ENCODE measurements around the gene SLC39A13. TPM values are rescaled to one million over a fixed set of nuclear protein-coding genes. Genes with fewer than 3 reads are reported as not detected.

SLC39A13 gene
- total RNA-seq, 2 experiments from 2014 or later: 36.6 to 39.2 TPM

DNA sequence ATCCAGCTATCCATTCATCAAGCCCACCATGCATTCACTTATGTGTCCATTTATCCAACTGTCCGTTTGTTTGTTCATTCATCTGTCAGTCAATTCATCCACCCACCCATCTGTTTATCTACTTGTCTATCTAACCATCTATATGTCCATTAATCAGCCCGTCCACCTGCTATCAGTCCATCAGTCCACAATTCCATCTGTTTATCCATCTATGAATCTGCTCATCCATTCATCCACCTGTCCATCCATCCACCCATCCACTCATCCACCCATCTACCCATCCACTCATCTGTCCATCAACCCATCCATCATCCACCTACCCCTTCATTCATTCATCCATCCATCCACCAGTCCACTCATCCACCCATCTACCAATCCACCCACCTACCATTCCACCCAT, 29.1 kb upstream of the SLC39A13 start:
- no peak overlapping the region for H3K4me3 Mint-ChIP-seq
- H3K4me1 Mint-ChIP-seq (ENCODE audit: low read depth): no peaks in the 10 kb centered on the region
- peaks cover 4% of the 10 kb centered on the region for H3K4me1 ChIP-seq (ENCODE audit: insufficient read depth, low read length)
- no peaks in the 10 kb centered on the region for H3K36me3 Mint-ChIP-seq (ENCODE audit: low read depth)
- H3K36me3 ChIP-seq (ENCODE audit: insufficient read depth, low read length): no peaks in the 10 kb centered on the region
- CTCF ChIA-PET: no interaction called here
- intact Hi-C loops (cut with DNase I, micrococcal nuclease): no loop called here
- DNase-seq (no peak), ATAC-seq (ENCODE audit: poor library complexity) (no peak)
- no peak overlapping the region for H3K27ac Mint-ChIP-seq
- POLR2A ChIA-PET: interaction anchor here (1.5 to 1.7 kb wide), 2 partner anchors 11 to 15 kb away, joined by 3 to 5 read pairs; no protein-coding TSS in a partner anchor
- no peaks in the 10 kb centered on the region for H3K27me3 ChIP-seq (ENCODE audit: control insufficient read depth in 1 of 2, insufficient read depth in 2 of 2, low read length in 2 of 2)
- TF ChIP-seq, protein P1, sequence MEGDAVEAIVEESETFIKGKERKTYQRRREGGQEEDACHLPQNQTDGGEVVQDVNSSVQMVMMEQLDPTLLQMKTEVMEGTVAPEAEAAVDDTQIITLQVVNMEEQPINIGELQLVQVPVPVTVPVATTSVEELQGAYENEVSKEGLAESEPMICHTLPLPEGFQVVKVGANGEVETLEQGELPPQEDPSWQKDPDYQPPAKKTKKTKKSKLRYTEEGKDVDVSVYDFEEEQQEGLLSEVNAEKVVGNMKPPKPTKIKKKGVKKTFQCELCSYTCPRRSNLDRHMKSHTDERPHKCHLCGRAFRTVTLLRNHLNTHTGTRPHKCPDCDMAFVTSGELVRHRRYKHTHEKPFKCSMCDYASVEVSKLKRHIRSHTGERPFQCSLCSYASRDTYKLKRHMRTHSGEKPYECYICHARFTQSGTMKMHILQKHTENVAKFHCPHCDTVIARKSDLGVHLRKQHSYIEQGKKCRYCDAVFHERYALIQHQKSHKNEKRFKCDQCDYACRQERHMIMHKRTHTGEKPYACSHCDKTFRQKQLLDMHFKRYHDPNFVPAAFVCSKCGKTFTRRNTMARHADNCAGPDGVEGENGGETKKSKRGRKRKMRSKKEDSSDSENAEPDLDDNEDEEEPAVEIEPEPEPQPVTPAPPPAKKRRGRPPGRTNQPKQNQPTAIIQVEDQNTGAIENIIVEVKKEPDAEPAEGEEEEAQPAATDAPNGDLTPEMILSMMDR (IDR thresholded peaks at IDR 0.05): no peak
- H3K27me3 Mint-ChIP-seq: no peaks in the 10 kb centered on the region
- no peak overlapping the region for H3K27ac ChIP-seq (ENCODE audit: low read depth in 1 of 2, low read length in 2 of 2)
- no peaks in the 10 kb centered on the region for H3K9me3 Mint-ChIP-seq
- no peaks in the 10 kb centered on the region for H3K9me3 ChIP-seq (ENCODE audit: control insufficient read depth in 1 of 2, insufficient read depth in 1 of 2, low read length in 2 of 2)
- H3K4me3 ChIP-seq (ENCODE audit: low read length): no peak overlapping the region

DNA sequence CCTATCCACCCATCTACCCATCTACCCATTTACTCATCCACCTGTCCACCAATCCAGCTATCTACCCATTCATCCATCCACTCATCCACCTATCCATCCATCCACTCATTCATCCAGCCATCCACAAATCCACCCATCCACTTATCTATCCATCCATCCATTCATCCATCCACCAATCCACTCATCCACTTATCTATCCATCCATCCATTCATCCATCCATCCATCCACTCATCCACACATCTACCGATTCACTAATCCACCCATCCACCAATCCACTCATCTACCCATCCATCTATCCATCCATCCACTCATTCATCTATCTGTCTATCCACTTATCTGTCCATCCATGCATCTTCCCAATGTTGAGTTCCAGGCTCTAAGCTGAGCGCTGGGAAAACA, 28.3 kb upstream of the SLC39A13 start:
- H3K9me3 Mint-ChIP-seq: no peaks in the 10 kb centered on the region
- no peak overlapping the region for H3K4me3 Mint-ChIP-seq
- peaks cover 3% of the 10 kb centered on the region for H3K4me1 ChIP-seq (ENCODE audit: insufficient read depth, low read length)
- no peaks in the 10 kb centered on the region for H3K9me3 ChIP-seq (ENCODE audit: control insufficient read depth in 1 of 2, insufficient read depth in 1 of 2, low read length in 2 of 2)
- H3K27me3 ChIP-seq (ENCODE audit: control insufficient read depth in 1 of 2, insufficient read depth in 2 of 2, low read length in 2 of 2): no peaks in the 10 kb centered on the region
- no peak for DNase-seq
- H3K27me3 Mint-ChIP-seq: no peaks in the 10 kb centered on the region
- ChIA-PET CTCF (no interaction called here), POLR2A (interaction anchor here (1.7 kb wide), 1 partner anchor 11 kb away, joined by 3 read pairs; no protein-coding TSS in a partner anchor)
- intact Hi-C loops (cut with DNase I, micrococcal nuclease): no loop called here
- no peak overlapping the region for H3K27ac Mint-ChIP-seq
- TF ChIP-seq, protein P1 (IDR thresholded peaks at IDR 0.05): no peak
- no peaks in the 10 kb centered on the region for H3K4me1 Mint-ChIP-seq (ENCODE audit: low read depth)
- H3K36me3 Mint-ChIP-seq (ENCODE audit: low read depth): no peaks in the 10 kb centered on the region
- no peak overlapping the region for H3K27ac ChIP-seq (ENCODE audit: low read depth in 1 of 2, low read length in 2 of 2)
- H3K36me3 ChIP-seq (ENCODE audit: insufficient read depth, low read length): no peaks in the 10 kb centered on the region
- H3K4me3 ChIP-seq (ENCODE audit: low read length): no peak overlapping the region
- ATAC-seq (ENCODE audit: poor library complexity): no peak

DNA sequence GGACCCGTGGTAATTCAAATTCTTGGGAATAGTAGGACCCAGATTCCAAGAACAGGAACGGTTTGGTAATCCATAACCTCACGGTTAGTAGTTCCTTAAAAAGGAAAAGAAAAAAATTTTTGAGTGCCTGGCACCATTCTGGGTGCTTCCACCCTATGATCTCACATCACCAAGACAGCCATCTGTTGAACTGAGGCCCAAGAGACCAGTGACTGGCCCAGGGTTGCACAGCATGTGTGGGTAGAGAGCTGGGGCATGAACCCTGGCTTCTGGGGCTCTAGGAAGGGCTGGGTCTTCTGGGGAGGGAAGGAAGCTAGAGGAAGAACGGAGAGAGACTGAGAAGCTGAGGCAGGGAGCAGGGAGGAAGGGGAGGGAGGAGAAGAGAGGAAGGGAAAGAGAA, 25.3 kb upstream of the SLC39A13 start:
- no peak for ATAC-seq (ENCODE audit: poor library complexity)
- no peaks in the 10 kb centered on the region for H3K36me3 ChIP-seq (ENCODE audit: insufficient read depth, low read length)

More for the DNA sequence above, 25.3 kb upstream of the SLC39A13 start:
- H3K4me1 ChIP-seq (ENCODE audit: insufficient read depth, low read length): peaks cover 3% of the 10 kb centered on the region
- Mint-ChIP-seq H3K4me1 (ENCODE audit: low read depth) (no peaks in the 10 kb centered on the region), H3K4me3 (no peak overlapping the region), H3K27me3 (no peaks in the 10 kb centered on the region), H3K36me3 (ENCODE audit: low read depth) (no peaks in the 10 kb centered on the region), H3K27ac (no peak overlapping the region), H3K9me3 (no peaks in the 10 kb centered on the region)
- TF ChIP-seq, protein P1 (IDR thresholded peaks at IDR 0.05): no peak
- no peak overlapping the region for H3K4me3 ChIP-seq (ENCODE audit: low read length)
- DNase-seq: no peak
- CTCF ChIA-PET: no interaction called here
- H3K9me3 ChIP-seq (ENCODE audit: control insufficient read depth in 1 of 2, insufficient read depth in 1 of 2, low read length in 2 of 2): no peaks in the 10 kb centered on the region
- POLR2A ChIA-PET: no interaction called here
- H3K27me3 ChIP-seq (ENCODE audit: control insufficient read depth in 1 of 2, insufficient read depth in 2 of 2, low read length in 2 of 2): no peaks in the 10 kb centered on the region
- intact Hi-C loops (cut with DNase I, micrococcal nuclease): no loop called here
- no peak overlapping the region for H3K27ac ChIP-seq (ENCODE audit: low read depth in 1 of 2, low read length in 2 of 2)

All from CD4-positive, alpha-beta T cell (primary cell).